Esophagus squamous epithelium (tissue), 5 donors: ENCODE measurements around the gene CA9. TPM values are rescaled to one million over a fixed set of nuclear protein-coding genes. Genes with fewer than 3 reads are reported as not detected.
A peak's percentile ranks its signal among the peaks of the same experiment; 100 is the strongest.

Experiments used
- DNase-seq: peaks from one replicate; lab custom pipeline; 2025; lab: John Stamatoyannopoulos, UW
- H3K27ac ChIP-seq, 4 donors: fragments of 200-600 bp; sonication (generic); one replicate each; pipeline ENCODE4 v1.5.1; 2016 to 2019; ENCODE audit warnings: mild to moderate bottlenecking in 1 of 4
- H3K27me3 ChIP-seq, 4 donors: fragments of 200-600 bp; sonication (generic); 1 replicate in 3 of 4; 2 replicates in 1 of 4; pipeline versions ENCODE4 v1.5.1 to v1.6.0; 2017 to 2021; ENCODE audit warnings: antibody characterized with exemption in 1 of 4
- H3K36me3 ChIP-seq, 3 donors: fragments of 200-600 bp; sonication (generic); one replicate each; pipeline ENCODE4 v1.5.1; 2016 to 2019
- H3K4me1 ChIP-seq, 3 donors: fragments of 200-600 bp; sonication (generic); one replicate each; pipeline ENCODE4 v1.5.1; 2017 to 2019
- H3K4me3 ChIP-seq, 4 donors: fragments of 200-600 bp; sonication (generic); 1 replicate in 3 of 4; 2 replicates in 1 of 4; pipeline ENCODE4 v1.5.1; 2016 to 2019; ENCODE audit warnings: mild to moderate bottlenecking in 2 of 4, moderate library complexity in 1 of 4
- H3K9me3 ChIP-seq, 3 donors: fragments of 200-600 bp; sonication (generic); one replicate each; pipeline ENCODE4 v1.5.1; 2016 to 2019
- CTCF ChIP-seq, 6 experiments: fragments of 450-650 bp in 4 of 6; fragments of 200-600 bp in 2 of 6; sonication (generic) in 2 of 6; IDR thresholded peaks; one replicate each; pipeline ENCODE4 v1.5.1; 2016 to 2019; ENCODE audit warnings: antibody characterized with exemption in 6 of 6, mild to moderate bottlenecking in 4 of 6, moderate library complexity in 4 of 6
- POLR2A ChIP-seq, 4 donors: fragments of 450-650 bp; IDR thresholded peaks; one replicate each; pipeline ENCODE4 v1.6.1; 2017; ENCODE audit warnings: antibody characterized with exemption in 4 of 4, mild to moderate bottlenecking in 4 of 4, moderate library complexity in 3 of 4
- WGBS, 2 donors: methylation state at CpG; one replicate each; pipeline ENCODE4 v1.1.5; 2018; 5-methylcytosine and 5-hydroxymethylcytosine counted together
- intact Hi-C: fragments of 100-400 bp; cut with DNase I; formaldehyde crosslinking; loops from one replicate; pipeline ENCODE4 v1.15.0; 2022
- total RNA-seq, 4 donors: library from RNA; depleted of rRNA; stranded (reverse); fragments of >200 nt; gene quantifications; one replicate each; pipeline ENCODE4 v1.1.0, GENCODE V29; 2016
- donor health status: DM: yes; HTN: yes; CAD: no.

Gene CA9
- total RNA-seq, 4 donors from 2014 or later: 2.2 TPM; not detected in 3

- DNase-seq: no peak
- intact Hi-C loops: no loop called here
- TF ChIP-seq CTCF (IDR thresholded peaks at IDR 0.05): no peak
- TF ChIP-seq POLR2A (IDR thresholded peaks at IDR 0.05): no peak
- H3K27me3 ChIP-seq: no peaks in the 10 kb centered on the region
- no peaks in the 10 kb centered on the region for H3K4me1 ChIP-seq
- no peak overlapping the region for H3K4me3 ChIP-seq
- peaks cover 65 to 100% (median 81%) of the 10 kb centered on the region in 3 donors for H3K36me3 ChIP-seq
- no peaks in the 10 kb centered on the region for H3K9me3 ChIP-seq
- 73 to 79% methylated on average over 17 to 18 of the region's 21 CpGs for WGBS, 2 donors
- peak overlapping the region in 3 of 4 donors; percentile 13 to 34 (median 17) for H3K27ac ChIP-seq
Observed at GRCh38 chr9:35711501-35712428, 38.0 kb downstream of the CA9 start.

- peak overlapping the region in 1 of 4 donors; percentile 33 for H3K27ac ChIP-seq
- WGBS, 2 donors: 77 to 83% methylated on average over 9 to 10 of the region's 11 CpGs
Observed at GRCh38 chr9:35712762-35713400, 39.2 kb downstream of the CA9 start.

GRCh38 chr9:35713578-35713977 lies 39.9 kb downstream of the CA9 start:
- DNase-seq: no peak
- Histone ChIP-seq H3K4me3 (no peak overlapping the region), H3K36me3 (peaks cover 66 to 100% (median 80%) of the 10 kb centered on the region in 3 donors), H3K27me3 (no peaks in the 10 kb centered on the region), H3K9me3 (no peaks in the 10 kb centered on the region), H3K27ac (peak overlapping the region in 3 of 4 donors; percentile 33 to 62 (median 36)), H3K4me1 (no peaks in the 10 kb centered on the region)
- WGBS, 2 donors: 79 to 88% methylated on average over 3 of the region's 3 CpGs
- no peak for TF ChIP-seq POLR2A (IDR thresholded peaks at IDR 0.05)
- TF ChIP-seq CTCF (IDR thresholded peaks at IDR 0.05): no peak
- intact Hi-C loops: no loop called here

More at GRCh38 chr9:35712762-35713400, 39.2 kb downstream of the CA9 start:
- Histone ChIP-seq H3K4me3 (no peak overlapping the region), H3K9me3 (no peaks in the 10 kb centered on the region), H3K36me3 (peaks cover 64 to 100% (median 81%) of the 10 kb centered on the region in 3 donors), H3K4me1 (no peaks in the 10 kb centered on the region), H3K27me3 (no peaks in the 10 kb centered on the region)
- intact Hi-C loops: no loop called here
- TF ChIP-seq CTCF (IDR thresholded peaks at IDR 0.05): no peak
- TF ChIP-seq POLR2A (IDR thresholded peaks at IDR 0.05): no peak
- DNase-seq: no peak

- Histone ChIP-seq H3K4me3 (no peak overlapping the region), H3K27me3 (no peaks in the 10 kb centered on the region), H3K36me3 (peaks cover 71 to 100% (median 82%) of the 10 kb centered on the region in 3 donors), H3K27ac (peak overlapping the region in 3 of 4 donors; percentile 33 to 62 (median 36)), H3K9me3 (no peaks in the 10 kb centered on the region), H3K4me1 (no peaks in the 10 kb centered on the region)
- 90 to 100% methylated on average over 1 to 6 of the region's 6 CpGs for WGBS, 2 donors
- intact Hi-C loops: no loop called here
- no peak for TF ChIP-seq POLR2A (IDR thresholded peaks at IDR 0.05)
- TF ChIP-seq CTCF (IDR thresholded peaks at IDR 0.05): no peak
- no peak for DNase-seq
Observed at GRCh38 chr9:35714123-35714522, 40.4 kb downstream of the CA9 start.
